ENCODE data around the gene CLIC5.

- TF ChIP-seq EZH2 (IDR thresholded peaks at IDR 0.05; ENCODE audit: insufficient read depth, low read length) (no peak), CTCF (IDR thresholded peaks at IDR 0.05; ENCODE audit: insufficient read depth, low read depth, low read length) (no peak)
These were observed 170.7 kb downstream of the CLIC5 start for GRCh38 chr6:45844986-45845385.

Data from astrocyte (in vitro differentiated cells and primary cell).